Stimulated activated CD8-positive, alpha-beta memory T cell treated with anti-CD3 and anti-CD28 coated beads, Interleukin-12 subunit alpha, Interleukin-12 subunit beta, amount 100 ng/mL, for 1 hour (primary cell): ENCODE measurements around the gene ACBD6.
"Not testable (repeated sequence)": the region's sequence is repeated elsewhere in the genome, so short reads cannot be mapped to it uniquely, and the experiment has no call there.

ENCODE experiments used
- DNase-seq: peaks from one replicate; pipeline ENCODE4 v3.0.0-alpha.2; 2020; ENCODE audit warnings: low read depth

Gene ACBD6

DNA sequence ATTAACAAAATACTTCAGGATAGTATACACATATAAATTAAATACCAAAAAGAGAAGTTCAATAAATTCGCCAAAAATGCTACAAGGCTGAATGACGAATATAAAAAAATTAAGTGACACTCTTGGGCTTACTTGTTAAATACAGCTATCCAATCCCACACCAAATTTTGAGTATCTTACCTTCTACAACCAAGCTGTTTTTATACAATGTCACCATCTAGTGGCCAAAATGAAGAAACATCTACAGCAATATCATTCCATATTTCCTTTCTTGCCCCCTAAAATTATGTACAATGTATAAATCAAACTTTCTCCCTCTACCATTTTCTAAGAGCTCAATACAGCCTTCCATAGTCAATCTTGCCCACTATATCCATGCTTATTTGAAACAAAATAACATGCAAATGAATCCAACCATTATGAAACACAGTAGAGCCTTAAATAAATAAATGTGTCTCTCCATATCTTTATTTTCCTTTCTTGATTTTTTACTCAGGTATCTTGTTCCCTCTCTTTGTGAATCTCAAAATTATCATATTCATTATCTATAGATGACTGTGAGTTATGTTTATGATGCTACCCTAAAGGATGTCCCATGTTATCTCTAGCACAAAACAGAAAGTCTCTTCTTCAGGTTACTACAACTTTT is 86.3 kb downstream of the ACBD6 start:
- no peak for DNase-seq

DNA sequence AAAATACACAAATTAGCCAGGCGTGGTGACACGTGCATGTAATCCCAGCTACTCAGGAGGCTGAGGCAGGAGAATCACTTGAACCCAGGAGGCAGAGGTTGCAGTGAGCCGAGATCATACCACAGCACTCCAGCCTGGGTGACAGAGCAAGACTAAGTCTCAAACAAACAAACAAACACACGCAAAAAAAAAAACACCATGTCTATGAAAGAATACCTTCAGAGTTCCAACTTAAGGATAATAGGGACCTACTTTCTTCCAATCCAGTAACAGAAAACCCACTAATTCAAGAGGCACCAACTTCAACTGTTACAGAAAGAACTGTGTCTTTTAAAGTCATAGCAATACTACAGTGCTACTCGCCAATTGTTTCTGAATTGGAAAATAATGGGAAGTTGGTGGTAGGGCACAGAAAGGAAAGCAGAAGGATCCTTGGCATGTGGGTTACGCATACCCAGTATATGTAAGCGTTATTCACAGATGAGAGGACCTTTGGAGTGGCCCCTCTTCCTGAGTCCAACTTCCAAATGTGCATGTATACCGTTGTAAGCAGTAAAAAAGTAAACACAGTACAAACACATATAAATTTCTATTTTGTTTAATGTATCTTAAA is 87.0 kb downstream of the ACBD6 start:
- no peak for DNase-seq

DNA sequence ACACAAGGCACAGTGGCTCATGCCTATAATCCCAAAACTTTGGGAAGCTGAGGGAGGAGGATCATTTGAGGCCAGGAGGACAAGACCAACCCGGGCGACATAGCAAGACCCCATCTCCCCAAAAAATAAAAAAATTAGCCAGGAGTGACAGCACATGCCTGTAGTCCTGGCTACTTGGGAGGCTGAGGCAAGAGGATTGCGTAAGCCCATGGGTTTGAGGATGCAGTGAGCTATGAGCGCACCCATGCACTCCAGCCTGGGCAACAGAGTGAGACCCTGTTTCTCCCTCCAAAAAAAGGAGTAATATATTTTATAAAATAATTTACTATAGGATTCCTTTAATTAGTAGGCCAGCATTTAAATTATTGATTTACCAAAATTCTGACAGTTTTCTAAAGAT is 89.8 kb downstream of the ACBD6 start:
- no peak for DNase-seq

DNA sequence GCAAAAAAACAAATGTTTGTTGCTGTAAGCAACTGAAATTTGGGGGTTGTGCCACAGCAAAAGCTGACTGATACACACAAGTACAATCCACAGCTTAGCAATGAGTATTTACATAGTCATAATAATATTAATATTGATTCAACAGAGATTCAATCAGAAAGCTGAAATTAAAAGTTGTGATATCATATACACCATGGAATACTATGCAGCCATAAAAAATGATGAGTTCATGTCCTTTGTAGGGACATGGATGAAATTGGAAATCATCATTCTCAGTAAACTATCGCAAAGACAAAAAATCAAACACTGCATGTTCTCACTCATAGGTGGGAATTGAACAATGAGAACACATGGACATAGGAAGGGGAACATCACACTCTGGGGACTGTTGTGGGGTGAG is 94.2 kb downstream of the ACBD6 start:
- not testable (repeated sequence) for DNase-seq

DNA sequence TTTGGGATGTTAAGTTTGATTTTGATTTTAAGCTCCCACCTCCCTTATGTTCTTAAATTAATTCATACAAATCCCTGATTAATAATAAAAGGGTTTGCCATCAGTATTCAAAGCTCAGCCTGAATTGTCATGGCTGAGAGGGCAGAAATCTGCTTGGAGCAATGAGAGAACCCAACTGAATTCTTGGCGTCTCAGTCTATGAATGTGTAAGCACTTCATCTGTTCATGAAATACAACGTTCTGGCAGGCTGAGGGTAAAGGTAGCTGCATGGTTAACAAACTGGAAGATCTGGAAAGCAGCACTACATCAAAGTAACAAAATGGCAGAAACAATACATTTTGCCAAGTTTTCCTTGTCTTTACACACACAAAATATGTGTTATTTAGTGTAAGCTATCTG is 95.3 kb downstream of the ACBD6 start:
- no peak for DNase-seq

DNA sequence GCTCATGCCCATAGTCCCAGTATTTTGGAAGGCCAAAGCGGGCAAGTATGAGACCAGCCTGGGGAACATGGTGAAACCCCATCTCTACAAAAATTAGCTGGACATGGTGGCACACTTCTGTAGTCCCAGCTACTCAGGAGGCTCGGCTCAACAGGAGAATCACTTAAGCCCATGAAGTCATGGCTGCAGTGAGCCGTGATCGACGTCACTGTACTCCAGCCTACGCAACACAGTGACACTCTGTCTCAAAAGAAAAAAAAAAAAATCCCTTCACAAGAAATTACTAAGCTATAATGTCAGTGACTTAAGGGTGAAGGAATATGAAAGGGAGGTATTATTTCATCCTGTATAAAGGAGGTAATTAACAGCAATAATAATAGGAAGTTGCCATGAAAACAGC is 99.8 kb downstream of the ACBD6 start:
- DNase-seq, result no peak

DNA sequence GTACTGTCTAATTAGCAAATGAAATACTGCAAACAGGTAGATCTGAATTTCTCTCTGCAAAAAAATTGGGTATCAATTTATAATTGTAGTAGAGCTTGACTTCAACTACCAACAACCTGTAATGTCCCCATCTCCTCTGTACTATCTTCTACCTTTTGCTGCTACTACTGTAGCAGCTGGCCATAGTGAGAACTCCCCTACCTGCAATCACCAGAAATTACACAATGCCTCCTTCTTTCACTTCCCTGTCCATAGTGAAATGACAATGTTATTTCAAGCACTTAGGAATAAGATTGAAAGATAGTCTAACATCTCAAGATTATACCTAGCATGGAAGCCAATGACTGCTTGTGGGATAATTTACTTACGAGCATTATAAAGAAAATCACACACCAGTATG is 100.4 kb downstream of the ACBD6 start:
- DNase-seq, result no peak

DNA sequence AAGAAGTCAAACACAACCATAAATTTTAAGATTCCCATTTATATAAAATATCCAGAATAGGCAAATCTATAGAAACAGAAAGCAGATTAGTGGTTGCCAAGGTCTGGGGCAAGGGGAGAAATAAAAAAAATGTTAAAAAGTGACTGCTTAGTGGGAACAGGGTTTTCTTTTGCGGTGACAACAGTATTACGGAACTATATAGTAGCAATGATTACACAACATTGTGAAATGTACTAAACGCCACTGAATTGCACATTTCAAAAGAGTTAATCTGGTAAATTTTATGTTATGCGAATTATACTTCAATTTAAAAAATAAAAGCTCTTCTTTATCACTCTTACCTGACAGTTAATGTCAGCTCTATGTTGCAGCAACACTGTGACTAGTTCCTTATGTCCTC is 105.2 kb downstream of the ACBD6 start:
- no peak for DNase-seq

DNA sequence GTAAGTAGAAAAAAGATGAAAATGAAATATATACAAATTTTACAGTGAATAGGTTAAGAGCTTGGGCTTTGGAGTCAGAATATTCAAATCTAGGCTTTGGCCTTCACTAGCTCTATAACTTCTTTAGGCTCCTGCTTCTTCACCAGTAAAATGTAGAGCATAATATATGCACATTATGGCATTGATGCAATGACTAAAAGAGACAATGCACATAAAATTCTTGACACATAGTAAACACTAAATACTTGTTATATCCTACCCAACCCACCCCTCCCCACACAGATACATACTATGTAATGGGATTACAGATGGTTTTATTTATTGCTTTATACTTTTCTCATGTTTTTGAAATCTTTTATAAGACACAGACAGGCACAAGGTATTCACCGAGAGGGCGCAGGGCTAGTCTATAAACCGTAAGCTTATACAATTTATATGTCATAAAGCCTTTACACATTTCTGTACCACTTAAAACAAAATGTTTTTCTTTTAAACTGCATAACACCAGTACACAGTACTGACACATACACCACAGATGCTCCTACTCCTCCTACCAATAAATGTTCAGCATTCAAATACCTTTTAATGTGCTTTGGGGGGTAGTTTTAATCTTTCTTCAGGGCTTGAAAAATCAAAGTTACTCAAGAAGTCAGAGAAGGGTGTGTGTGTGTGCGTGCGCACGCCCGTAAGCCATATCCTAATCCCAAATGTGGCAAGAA is 109.8 kb downstream of the ACBD6 start:
- DNase-seq, result no peak

DNA sequence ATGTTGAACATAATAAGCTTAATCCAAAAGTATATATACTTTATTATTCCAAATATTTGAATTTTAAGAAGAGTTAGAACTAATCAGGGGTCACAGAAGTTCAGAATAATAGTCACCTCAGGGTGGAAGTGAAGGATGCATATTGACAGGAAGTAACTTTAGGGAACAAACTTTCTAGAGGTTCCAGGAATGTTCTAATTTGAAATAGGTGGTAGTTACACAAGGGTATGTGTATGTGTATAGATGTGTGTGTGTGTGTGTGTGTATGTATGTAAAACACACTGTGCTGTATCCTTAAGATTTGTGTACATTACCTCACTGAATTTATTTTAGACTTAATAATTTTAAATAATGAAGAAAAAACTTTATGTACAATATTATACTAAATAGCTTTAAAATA is 110.4 kb downstream of the ACBD6 start:
- no peak for DNase-seq

DNA sequence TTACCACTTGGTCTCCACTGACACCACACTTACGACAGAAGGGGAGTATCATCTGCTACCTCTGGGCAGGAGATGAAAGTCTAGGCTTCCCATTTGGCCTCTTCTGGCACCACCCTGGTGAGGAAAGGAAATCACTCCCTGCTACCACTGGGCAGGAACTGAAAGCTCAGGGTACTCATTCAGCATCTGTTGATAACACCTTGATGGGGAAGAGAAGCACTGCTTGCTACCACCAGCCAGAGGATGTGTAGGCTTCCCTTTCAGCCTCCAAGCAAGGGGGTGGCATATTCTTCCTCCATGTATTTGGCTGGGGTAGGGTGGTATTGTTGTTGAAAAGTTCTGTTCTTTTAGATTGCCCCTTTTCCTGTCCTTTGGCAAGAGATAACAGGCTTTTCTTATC is 115.0 kb downstream of the ACBD6 start:
- no peak for DNase-seq

DNA sequence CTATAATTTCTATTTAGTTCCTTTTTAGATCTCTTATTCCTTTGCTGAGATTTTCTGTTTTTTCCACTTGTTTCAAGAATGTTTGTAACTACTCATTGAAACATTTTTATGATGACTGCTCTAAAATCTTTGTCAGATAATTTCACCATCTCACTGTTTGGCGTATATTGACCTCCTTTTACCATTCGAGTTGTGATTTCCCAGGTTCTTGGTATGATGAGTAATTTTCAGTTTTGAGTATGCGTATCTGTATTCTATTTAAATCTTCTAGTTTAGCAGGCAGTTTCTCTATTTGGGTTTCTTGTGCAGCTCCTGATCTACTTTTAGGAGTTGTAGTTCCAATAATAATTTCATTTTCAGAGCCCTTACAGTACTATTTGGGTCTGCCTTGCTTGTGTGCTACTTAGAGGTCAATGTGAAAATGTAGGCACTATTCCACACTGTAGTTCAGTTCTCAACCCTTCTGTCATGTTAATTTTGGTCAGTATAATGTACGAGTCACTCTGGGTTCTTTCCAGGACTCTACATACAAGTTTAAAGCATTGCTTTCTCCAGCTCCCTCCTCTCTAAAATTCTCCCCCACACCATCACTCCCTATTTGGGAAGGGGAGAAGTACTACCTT is 115.5 kb downstream of the ACBD6 start:
- DNase-seq, result no peak

DNA sequence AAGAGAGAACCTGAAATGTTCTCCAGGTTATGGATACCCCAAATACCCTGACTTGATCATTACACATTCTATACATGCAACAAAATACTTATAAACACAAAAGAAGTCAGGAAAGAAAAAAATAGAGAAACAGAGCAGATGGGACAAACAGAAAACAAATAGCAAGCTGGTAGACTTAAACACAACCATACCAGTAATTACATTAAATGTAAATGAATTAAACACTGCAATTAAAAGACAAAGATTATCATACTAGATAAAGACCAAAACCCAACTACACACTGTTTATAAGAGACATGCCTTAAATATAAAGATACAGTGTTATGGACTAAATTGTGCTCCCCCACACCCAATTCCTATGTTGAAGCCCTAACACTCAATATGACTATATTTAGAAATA is 117.2 kb downstream of the ACBD6 start:
- DNase-seq, result no peak

DNA sequence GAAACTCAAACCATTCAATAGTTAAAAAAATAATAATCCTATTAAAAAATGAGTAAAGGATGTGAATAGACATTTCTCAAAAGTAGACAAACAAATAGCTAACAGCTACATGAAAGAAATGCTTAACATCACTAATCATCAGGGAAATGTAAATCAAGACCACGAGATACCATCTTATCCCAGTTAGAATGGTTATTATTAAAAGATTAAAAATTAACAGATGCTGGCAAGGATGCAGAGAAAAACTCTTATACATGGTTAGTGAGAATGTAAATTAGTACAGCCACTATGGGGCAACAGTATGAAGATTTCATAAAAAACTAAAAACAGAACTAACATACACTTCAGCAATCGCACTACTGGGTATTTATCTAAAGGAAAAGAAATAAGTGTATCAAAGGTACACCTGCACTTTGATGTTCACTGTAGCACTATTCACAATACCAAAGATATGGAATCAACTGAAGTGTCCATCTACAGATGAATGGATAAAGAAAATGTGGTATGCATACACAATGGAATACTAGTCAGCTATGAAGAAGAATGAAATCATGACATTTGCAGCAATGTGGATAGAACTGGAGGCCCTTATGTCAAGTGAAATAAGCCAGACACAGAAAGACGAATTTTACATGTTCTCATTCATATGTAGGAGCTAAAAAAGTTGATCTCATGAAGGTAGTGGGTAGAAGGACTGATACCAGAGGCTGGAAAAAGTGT is 117.9 kb downstream of the ACBD6 start:
- DNase-seq, result no peak

DNA sequence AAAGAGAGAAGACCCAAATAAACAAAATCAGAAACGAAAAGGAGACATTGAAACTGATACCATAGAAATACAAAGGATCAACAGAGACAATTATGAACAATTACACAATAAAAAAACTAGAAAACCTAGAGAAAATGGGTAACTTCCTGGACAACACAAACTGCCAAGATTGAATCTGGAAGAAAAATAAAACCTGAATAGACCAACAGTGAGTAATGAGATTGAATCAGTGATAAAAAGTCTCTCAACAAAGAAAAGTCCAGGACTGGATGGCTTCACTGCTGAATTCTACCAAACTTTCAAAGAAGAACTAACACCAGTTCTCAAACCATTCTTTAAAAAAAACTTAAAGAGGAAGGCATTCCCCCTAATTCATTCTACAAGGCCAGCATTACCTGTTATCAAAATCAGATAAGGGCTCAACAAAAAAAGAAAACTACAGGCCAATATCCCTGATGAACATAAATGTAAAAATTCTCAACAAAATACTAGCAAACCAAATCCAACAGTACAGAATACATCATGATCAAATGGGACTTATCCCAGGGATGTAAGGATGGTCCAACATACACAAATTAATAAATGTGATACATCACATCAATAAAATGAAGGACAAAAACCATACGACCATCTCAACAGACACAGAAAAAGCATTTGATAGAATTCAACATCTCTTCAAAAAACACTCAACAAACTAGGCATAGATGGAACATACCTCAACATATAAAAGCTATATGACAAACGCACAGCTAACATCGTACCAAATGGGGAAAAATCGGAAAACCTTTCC is 119.9 kb downstream of the ACBD6 start:
- DNase-seq, result no peak

DNA sequence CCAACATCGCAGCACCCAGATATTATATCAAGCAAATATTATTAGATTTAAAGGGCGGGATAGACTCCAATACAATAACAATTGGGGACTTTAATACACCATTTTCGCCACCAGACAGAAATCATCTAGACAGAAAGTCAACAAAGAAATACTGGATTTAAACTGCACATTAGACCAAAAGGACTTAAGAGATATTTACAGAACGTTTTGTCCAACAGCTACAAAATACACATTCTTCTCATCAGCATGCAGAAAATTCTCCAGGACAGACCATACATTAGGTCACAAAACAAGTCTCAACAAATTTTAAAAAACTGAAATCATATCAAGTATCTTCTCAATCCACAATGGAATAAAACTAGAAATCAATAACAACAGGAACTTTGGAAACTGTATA is 121.2 kb downstream of the ACBD6 start:
- DNase-seq, result no peak

DNA sequence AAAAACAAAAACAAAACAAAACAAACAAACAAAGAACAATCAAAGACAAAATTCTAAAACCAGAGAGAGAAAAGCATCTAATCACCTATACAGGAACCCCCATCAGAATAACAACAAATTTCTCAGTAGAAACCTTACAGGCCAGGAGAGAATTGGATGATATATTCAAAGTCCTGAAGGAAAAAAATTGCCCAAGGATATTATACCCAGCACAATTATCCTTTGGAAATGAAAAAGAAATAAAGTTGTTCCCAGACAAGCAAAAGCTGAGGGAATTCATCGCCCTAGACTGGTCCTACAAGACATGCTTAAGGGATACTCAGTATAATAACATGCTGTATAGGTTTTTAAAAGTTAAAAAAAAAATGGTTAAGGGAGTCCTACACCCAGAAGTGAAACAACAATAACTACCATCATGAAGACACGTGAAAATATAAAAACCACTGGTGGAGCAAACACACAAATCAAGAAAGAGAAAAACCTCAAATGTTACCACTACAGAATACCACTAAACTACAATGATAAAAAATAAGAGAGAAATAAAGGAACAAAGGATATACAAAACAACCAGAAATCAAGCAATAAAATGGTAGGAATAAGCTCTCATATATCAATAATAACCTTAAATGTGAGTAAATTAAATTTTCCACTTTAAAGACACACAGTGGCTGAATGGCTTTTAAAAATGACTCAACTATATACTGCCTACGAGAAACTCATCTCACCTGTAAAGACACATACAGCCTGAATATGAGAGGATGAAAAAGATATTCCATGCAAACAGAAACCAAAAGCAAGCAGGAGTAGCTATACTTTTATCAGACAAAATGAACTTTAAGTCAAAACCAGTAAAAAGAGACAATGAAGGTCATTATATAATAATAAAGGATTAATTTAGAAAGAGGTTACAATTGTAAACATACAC is 121.9 kb downstream of the ACBD6 start:
- no peak for DNase-seq

DNA sequence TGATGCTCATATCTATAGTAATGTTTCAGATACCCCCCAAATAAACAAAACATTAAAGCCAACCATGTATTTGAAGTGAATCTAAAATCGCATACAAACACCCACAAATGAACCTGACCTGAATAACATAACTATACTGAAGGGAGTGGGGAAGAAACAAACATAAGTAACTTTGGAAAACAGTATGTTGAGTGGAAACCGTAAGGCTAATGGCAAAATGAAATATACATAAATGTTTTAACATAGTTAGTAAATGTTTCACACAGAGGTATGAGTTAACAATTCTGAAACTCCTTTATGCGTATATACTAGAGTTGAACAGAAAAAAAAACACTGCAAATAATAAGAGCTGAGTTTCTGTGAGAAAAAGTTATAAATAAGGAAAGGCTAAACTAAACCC is 125.6 kb downstream of the ACBD6 start:
- no peak for DNase-seq

DNA sequence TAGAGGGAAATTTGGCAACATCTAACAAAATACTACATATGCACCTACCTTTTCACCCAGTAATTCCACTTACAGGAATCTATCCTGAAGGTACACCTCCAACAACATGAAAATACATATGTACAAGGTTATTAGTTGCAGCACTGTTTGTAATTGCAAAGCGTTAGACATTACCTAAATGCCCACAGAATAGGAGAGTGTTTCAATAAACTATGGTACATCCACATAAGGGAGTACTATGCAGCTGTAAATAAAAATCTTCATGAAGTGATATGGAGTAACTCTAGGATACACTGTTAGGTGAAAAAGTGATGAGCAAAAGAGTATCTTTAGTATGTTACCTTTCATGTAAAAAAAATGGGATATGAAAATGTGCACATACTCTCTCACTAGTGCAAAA is 126.1 kb downstream of the ACBD6 start:
- DNase-seq, result no peak

DNA sequence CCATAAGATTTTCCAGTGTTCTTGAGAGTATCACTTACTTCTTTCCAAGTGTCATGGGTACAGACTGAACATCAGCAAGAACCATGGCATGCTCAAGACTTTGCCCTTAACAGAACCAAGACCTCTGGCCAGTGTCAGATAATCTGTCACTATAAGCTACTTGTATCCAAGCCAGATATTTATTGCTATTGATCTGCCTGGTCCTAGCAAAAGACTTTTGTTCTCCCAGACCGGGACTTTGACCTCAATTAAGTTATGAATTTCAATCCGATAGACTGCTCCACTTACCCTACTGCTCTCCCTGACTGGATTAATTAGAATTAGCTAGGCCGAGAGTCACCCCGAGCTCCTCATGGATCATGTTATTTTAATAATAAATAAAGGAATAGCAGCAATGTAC is 129.6 kb downstream of the ACBD6 start:
- DNase-seq, result no peak

DNA sequence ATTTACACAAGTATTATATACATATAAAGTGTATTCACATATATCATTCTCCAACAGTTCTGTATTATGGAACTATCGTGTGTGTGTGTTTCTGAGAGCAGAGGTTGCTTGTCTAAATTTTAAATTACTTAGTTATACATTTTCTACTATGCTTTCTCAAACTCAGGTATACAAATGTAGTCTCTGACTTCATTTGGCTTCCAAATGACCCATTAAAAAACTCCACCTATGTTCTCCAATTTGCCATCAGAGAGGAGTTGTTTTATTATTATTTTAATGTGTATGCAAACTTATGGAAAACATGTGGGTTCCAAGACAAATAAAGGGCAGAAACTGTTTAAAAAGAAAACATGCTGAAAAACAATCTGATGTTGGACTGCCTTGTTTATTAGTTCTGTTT is 131.8 kb downstream of the ACBD6 start:
- DNase-seq, result no peak
